Thyroid gland (tissue), 4 donors: ENCODE measurements around the gene ADAMTS9. TPM values are rescaled to one million over a fixed set of nuclear protein-coding genes. Genes with fewer than 3 reads are reported as not detected.

Experiments used
- DNase-seq, 2 donors: peaks; one replicate each; pipeline ENCODE4 v3.0.0-alpha.2; 2019
- H3K27ac ChIP-seq, 3 donors: fragments of 200-600 bp; sonication (generic); 1 replicate in 2 of 3; 2 replicates in 1 of 3; pipeline ENCODE4 v1.5.1; 2016 to 2019; ENCODE audit warnings: mild to moderate bottlenecking in 1 of 3, moderate library complexity in 1 of 3
- H3K27me3 ChIP-seq: fragments of 200-600 bp; sonication (generic); one replicate; pipeline ENCODE4 v1.5.1; 2019
- H3K36me3 ChIP-seq, 2 donors: fragments of 200-600 bp; sonication (generic); one replicate each; pipeline ENCODE4 v1.5.1; 2016 to 2019
- H3K4me1 ChIP-seq, 2 donors: fragments of 200-600 bp; sonication (generic); one replicate each; pipeline ENCODE4 v1.5.1; 2017 to 2019
- H3K4me3 ChIP-seq, 3 donors: fragments of 200-600 bp; sonication (generic); replicated peaks in 1 of 3; 1 replicate in 2 of 3; 2 replicates in 1 of 3; pipeline ENCODE4 v1.5.1; 2016; ENCODE audit warnings: mild to moderate bottlenecking in 1 of 3
- H3K9me3 ChIP-seq: fragments of 200-600 bp; sonication (generic); one replicate; pipeline ENCODE4 v1.5.1; 2017
- POLR2A ChIP-seq, 2 donors: fragments of 450-650 bp; IDR thresholded peaks; one replicate each; pipeline ENCODE4 v1.6.1; 2017; ENCODE audit warnings: antibody characterized with exemption in 2 of 2, mild to moderate bottlenecking in 2 of 2, moderate library complexity in 1 of 2
- WGBS, 2 donors: methylation state at CpG; one replicate each; pipeline ENCODE4 v1.1.5; 2017; 5-methylcytosine and 5-hydroxymethylcytosine counted together
- intact Hi-C: fragments of 100-400 bp; cut with DNase I; formaldehyde crosslinking; loops from one replicate; pipeline ENCODE4 v1.15.1; 2023
- total RNA-seq, 4 donors: library from RNA; depleted of rRNA; stranded (reverse); fragments of >200 nt; gene quantifications; one replicate each; pipeline ENCODE4 v1.2.3, GENCODE V29; 2016
- TF ChIP-seq, protein P1 (sequence below), 6 experiments: fragments of 200-600 bp in 3 of 6; fragments of 450-650 bp in 3 of 6; sonication (generic) in 3 of 6; IDR thresholded peaks; one replicate each; pipeline ENCODE4 v1.5.1; 2016 to 2019; ENCODE audit warnings: antibody characterized with exemption in 6 of 6, mild to moderate bottlenecking in 2 of 6, inconsistent platforms in 1 of 6, moderate library complexity in 1 of 6

The ADAMTS9 gene
- total RNA-seq, 4 donors from 2014 or later, result 20.2 to 142 (median 74.9) TPM

DNA sequence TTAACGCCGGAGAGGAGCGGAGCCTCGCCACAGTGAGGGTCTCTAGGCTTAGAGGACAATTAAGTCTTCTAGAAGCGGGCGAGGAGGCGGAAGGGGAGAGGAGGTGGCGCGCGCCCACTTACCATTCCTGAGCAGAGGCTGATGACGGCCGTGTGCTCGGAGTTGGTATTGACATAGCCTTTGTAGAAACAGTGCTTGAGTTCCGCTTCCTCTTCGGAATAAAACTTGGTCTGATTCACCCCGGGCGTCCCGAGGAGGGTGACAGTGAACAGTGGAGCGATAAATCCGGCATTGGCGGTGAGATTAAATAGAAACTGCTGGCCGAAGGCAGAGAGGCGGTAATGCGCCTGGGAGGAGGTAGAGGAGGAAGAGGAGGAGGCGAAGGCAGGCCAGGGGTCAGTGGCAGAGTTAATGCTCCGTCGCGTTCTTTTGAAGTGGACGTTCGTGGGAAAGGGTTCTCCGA lies 1.3 kb downstream of the ADAMTS9 start:
- Histone ChIP-seq H3K27ac (peak overlapping the region; percentile 86 to 98 (median 94)), H3K9me3 (no peaks in the 10 kb centered on the region), H3K27me3 (no peaks in the 10 kb centered on the region), H3K36me3 (no peaks in the 10 kb centered on the region), H3K4me3 (peak overlapping the region; percentile 32 to 95 (median 76)), H3K4me1 (peaks cover 0 to 7% of the 10 kb centered on the region in 2 donors)
- DNase-seq, result peak in 1 of 2 donors; percentile 66
- TF ChIP-seq, protein P1, sequence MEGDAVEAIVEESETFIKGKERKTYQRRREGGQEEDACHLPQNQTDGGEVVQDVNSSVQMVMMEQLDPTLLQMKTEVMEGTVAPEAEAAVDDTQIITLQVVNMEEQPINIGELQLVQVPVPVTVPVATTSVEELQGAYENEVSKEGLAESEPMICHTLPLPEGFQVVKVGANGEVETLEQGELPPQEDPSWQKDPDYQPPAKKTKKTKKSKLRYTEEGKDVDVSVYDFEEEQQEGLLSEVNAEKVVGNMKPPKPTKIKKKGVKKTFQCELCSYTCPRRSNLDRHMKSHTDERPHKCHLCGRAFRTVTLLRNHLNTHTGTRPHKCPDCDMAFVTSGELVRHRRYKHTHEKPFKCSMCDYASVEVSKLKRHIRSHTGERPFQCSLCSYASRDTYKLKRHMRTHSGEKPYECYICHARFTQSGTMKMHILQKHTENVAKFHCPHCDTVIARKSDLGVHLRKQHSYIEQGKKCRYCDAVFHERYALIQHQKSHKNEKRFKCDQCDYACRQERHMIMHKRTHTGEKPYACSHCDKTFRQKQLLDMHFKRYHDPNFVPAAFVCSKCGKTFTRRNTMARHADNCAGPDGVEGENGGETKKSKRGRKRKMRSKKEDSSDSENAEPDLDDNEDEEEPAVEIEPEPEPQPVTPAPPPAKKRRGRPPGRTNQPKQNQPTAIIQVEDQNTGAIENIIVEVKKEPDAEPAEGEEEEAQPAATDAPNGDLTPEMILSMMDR (IDR thresholded peaks at IDR 0.05), result peak in 1 of 6 experiments; percentile 13
- no peak for TF ChIP-seq POLR2A (IDR thresholded peaks at IDR 0.05)
- intact Hi-C loops, result no loop called here
- WGBS, 2 donors, result 0 to 1% methylated on average over 28 to 31 of the region's 31 CpGs

DNA sequence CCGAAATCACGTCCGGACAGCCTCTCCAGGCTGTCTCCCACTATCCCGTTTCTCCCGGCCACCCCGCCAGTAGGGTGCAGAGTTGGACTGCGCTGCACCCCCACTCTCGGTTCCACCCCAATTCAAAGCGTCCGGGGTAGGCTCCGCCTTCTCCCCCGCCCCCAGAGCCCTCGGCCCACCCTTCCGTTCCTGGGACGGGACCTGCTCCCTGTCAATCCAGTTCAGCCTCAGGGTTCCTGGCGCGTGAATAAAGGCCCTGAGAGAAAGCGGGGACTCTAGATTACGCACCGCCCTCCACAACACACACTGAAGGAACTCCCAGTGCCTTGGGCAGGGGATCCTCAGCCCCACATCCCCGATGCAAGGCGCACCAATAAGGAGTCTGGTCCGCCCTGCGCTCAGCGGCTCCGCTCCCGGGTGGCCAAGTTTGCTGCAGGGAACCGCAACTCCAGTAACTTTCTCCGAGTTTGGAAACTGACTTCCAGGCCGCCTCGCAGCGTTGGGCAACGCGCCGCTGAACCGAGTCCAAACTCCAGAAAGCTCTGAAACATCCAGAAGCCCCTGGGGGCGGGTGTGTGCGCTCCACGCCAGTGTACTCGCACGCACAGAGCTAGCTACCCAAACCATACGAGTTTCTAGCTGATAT lies 1.9 kb downstream of the ADAMTS9 start:
- no peaks in the 10 kb centered on the region for H3K9me3 ChIP-seq
- peak overlapping the region; percentile 53 to 95 (median 76) for H3K4me3 ChIP-seq
- H3K27me3 ChIP-seq, result no peaks in the 10 kb centered on the region
- H3K36me3 ChIP-seq, result peaks cover 0 to under 1% of the 10 kb centered on the region in 2 donors
- intact Hi-C loops, result no loop called here
- DNase-seq, result peak; percentile 96 to 97
- TF ChIP-seq, protein P1 (IDR thresholded peaks at IDR 0.05), result peak in 4 of 6 experiments; percentile 48 to 74 (median 55)
- TF ChIP-seq POLR2A (IDR thresholded peaks at IDR 0.05), result peak; percentile 45 to 91
- peaks cover 0 to 7% of the 10 kb centered on the region in 2 donors for H3K4me1 ChIP-seq
- peak overlapping the region; percentile 86 to 98 (median 94) for H3K27ac ChIP-seq
- WGBS, 2 donors, result 0 to 1% methylated on average over 14 to 29 of the region's 42 CpGs

DNA sequence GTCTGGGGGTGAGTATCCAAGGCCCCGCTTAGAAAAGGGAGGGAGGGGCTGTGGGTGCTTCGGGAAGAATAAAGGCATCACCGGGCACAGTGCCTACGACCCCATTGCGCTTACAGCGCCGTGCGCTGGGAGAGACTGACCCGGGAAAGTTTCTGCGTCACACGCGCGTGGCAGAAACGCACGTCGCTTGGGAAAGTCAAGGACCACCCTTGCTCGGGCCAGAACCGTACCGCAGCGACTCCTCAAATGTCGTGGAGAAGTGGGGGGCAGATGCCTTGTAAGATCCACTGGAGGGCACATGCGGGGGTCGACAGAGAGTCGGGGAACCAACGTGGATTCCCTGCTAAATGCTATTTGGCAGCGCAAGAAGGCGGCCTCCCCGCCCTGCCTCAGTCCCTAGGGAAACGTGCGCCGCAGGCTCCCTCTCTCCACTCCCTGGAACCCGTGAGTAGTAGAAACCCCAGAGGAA lies 2.4 kb downstream of the ADAMTS9 start:
- no peaks in the 10 kb centered on the region for H3K27me3 ChIP-seq
- 0 to 3% methylated on average over 11 to 21 of the region's 32 CpGs for WGBS, 2 donors
- no peaks in the 10 kb centered on the region for H3K9me3 ChIP-seq
- DNase-seq, result peak; percentile 39 to 44
- peaks cover 0 to 7% of the 10 kb centered on the region in 2 donors for H3K4me1 ChIP-seq
- TF ChIP-seq POLR2A (IDR thresholded peaks at IDR 0.05), result no peak
- TF ChIP-seq, protein P1 (IDR thresholded peaks at IDR 0.05), result no peak
- intact Hi-C loops, result no loop called here
- H3K36me3 ChIP-seq, result peaks cover 0 to 3% of the 10 kb centered on the region in 2 donors
- peak overlapping the region; percentile 67 to 98 (median 94) for H3K27ac ChIP-seq
- peak overlapping the region; percentile 53 to 95 (median 76) for H3K4me3 ChIP-seq

DNA sequence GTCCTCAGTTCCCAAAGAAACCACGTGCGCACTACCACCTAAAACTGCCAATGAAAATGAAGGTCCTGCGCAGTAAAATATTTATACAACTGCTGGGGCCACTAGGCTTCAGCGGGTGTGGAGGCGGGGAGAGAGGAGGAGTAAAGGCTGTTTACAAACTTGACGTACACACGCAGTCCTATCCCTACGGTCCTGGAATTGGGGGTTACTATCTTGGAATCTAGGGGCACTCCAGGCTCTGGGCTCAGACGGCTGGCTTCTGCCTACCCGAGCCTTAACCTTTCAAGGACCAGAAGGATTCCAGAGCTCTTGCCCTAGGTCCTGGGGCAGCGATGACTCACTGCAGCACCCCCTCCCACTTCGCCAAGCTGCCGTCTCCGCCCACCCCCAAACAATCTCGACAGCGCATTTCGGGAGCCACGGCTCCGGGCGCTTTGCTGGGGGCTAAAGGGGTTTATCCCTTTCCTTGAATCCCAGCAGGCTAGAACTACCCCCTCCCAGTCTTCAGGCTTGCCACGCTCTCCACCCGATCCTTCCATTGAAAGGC lies 3.0 kb downstream of the ADAMTS9 start:
- peak in 1 of 2 donors; percentile 50 for TF ChIP-seq POLR2A (IDR thresholded peaks at IDR 0.05)
- TF ChIP-seq, protein P1 (IDR thresholded peaks at IDR 0.05), result no peak
- Histone ChIP-seq H3K36me3 (peaks cover 0 to 3% of the 10 kb centered on the region in 2 donors), H3K4me1 (peaks cover 0 to 7% of the 10 kb centered on the region in 2 donors), H3K4me3 (peak overlapping the region; percentile 53 to 95 (median 76)), H3K27me3 (no peaks in the 10 kb centered on the region), H3K27ac (peak overlapping the region; percentile 67 to 98 (median 94)), H3K9me3 (no peaks in the 10 kb centered on the region)
- intact Hi-C loops, result loop anchor here (5.0 kb wide), 1 partner anchor 147 kb away; no protein-coding TSS in a partner anchor
- 11% methylated on average over 21 of the region's 22 CpGs for WGBS, 2 donors
- peak; percentile 39 to 54 for DNase-seq
